Activated CD4-positive, alpha-beta T cell treated with anti-CD3 and anti-CD28 coated beads, Interleukin-2, Interleukin-4, amounts not matched to agents 100 ng/mL and 50 ng/mL, durations not matched to agents 16 hours and 8 hours (primary cell): Measurements from ENCODE around the gene EBF4.
"Not testable (repeated sequence)": the region's sequence is repeated elsewhere in the genome, so short reads cannot be mapped to it uniquely, and the experiment has no call there.

Experiments
- DNase-seq: peaks from one replicate; pipeline ENCODE4 v3.0.0-alpha.2; 2020; ENCODE audit warnings: low spot score

The EBF4 gene

DNA sequence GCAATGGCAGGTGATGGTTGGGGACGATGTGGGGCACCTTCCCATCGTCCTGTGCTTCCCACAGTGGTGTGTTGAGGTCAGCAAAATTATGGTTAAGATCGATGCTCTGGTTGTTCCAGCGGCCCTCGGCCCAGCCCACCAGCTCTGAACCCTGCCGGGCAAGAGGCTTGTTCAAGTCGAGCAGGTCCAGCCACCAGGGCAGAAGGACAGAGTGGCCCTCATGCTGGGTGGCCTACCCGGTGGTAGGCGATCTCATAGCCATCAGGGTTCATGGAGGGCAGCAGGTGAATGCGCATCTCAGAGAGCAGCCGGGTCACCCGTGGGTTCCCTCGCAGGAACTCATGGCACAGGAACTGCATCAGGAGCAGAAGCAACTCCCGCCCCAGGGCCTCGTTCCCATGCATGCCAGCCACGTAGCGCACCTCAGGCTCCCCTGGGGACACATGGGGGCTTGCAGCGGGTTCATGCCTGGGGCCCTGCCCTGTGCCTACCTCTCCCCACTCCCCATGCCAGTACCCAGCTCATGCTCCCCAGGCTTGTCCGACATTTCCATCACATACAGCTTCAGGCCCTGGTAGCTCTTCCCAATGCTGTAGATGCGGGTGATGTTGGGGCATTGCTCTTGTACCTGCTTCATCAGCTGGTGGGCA, 103.6 kb downstream of the EBF4 start:
- no peak for DNase-seq

DNA sequence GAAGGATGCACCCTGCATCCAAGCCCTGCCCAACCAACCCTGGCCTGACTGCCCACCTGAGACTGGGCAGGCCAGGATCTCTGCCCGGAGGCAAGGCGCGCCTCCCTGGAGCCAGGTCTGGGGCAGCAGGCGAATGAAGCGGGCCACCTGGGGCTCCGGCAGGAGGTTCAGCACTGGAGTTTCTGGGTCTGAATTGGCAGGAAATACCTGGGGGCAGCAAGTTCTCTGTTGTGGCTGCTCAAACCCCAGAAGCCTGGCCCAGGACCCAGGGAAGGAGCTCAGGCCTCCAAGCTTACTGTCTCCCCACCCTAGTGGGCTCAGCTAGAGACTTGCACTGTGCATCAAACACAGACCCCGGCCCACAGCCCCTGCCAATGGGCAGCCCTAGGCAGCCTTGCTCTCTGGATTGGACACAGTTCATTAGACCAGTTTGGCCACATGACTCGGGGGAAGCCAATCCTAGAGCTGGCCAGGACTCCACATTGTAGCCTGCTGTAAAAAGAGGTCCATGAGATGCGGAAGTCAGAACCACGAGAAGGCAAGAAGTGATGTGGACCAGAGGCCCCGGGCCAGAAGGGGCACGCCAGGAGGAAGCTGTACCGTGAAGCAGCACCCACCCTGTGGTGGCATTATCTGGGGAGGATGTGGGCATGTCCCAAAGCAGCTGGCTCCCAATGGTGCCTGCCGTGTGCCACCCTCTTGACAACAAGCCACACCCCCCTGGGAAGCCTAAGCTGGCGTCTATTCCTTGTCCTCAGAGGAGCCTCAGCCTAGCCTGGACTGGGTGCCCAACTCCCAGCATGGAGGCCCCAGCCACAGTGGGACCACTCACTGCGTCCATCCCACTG, 104.8 kb downstream of the EBF4 start:
- no peak for DNase-seq

- DNase-seq = no peak
Measured at GRCh38 chr20:2798095-2798805, 105.7 kb downstream of the EBF4 start.

DNA sequence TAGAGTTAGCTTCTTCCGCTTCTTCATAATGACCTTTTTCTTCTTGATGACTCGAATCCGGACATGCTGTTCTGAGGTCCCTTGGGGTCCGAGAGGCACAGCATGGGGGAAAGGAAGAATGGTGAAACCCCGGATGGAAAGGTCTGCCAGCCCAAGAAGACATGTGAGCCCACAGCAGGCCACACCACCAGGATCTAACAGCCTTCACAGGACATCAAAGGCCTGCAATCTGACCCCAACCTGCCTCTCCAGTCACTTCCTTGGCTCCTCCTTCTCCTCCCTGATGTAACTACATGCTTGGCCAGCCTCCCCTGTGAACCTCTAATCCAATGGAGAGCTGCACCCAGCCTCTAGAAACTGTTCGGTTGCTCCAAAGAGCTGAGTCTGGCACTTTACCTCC, 106.2 kb downstream of the EBF4 start:
- no peak for DNase-seq

DNA sequence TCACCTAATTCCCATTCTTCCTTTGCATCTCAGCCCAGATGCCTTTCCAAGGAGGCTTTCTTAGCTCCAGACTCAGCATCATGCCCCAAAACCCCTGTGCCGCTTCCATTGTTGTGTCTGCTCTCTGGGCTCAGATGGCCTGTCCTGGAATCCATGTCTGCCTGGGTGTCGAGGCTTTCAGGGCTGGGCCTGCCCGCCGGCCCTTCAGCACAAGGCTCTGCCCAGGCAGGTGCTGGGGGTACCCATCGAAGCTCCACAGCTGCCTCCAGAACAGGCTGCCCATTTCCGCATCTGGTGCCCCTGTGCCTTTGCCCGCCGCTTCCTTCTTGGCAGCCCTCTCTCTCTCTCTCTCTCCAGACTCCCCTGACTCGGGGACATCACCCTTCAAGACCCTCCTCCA, 106.7 kb downstream of the EBF4 start:
- DNase-seq = no peak

DNA sequence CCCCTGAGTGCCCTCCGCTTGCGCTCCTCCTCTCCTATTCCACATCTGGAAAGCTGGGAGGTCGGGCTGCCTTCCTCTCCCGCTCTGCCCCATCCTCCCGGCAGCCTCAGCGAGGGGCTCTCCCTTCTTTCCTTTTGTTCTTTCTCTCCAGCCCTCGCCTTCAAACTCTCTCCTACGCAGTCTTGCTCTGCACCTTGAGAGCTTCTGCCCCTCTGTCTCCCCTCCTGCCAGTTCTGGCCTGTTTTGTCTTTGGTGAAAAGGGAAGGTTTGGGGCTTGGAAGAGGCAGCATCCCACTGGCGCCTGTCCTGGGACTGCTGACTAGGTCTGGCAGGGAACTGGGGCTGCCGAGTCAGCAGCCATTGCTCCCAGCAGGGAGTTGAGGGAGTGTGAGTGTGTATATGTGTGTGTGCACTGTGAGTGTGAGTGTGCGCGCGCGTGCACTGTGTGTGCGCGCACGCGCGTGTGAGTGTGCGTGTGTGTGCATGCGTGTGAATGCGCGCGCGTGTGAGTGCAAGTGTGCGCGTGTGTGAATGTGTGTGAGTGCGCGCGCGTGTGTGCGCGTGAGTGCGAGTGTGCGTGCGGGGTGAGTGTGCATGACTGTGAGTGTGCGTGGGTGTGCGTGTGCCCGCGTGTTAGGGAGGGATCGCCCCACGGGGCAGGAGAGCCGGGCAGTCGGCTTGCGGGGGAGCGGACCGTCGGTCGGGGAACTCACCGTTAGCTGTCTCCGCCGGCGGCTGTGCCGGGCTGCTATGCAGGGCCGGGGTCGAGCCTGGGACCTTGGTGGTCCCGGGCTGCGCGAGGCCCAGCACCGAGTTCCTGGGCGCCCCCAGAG, 107.3 kb downstream of the EBF4 start:
- DNase-seq = no peak

- DNase-seq = no peak
Measured at GRCh38 chr20:2800521-2801285, 108.1 kb downstream of the EBF4 start, which contains the start of gene CPXM1. CPXM1 (minus strand) TSS chr20:2800627; CDS start chr20:2800572, 55 bp downstream.

GRCh38 chr20:2801286-2801728, 108.7 kb downstream of the EBF4 start:
- no peak for DNase-seq

GRCh38 chr20:2804041-2804828, 111.7 kb downstream of the EBF4 start:
- no peak for DNase-seq

GRCh38 chr20:2804852-2805688, 112.5 kb downstream of the EBF4 start:
- DNase-seq = no peak

- DNase-seq = no peak
Measured at GRCh38 chr20:2805689-2806350, 113.2 kb downstream of the EBF4 start.

GRCh38 chr20:2806351-2806701, 113.7 kb downstream of the EBF4 start:
- no peak for DNase-seq

DNA sequence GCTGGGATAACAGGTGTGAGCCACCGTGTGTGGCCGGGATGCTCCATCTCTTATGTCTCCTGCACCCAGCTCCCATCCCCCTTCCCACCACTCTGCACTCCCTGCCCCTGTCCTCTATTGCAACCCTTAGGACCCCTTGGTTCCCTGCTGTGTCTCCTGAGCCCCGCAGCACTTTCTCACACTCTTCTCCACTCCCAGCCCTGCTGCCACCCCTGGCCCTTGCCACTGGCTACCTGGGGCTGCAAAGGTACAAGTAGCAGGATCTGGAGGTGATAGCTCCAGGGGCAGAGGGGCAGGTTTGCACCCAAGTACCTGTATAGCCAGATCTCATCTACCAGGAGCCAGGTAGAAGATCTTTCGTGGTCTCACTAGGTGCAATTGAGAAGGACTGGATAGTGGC, 114.4 kb downstream of the EBF4 start:
- no peak for DNase-seq

DNA sequence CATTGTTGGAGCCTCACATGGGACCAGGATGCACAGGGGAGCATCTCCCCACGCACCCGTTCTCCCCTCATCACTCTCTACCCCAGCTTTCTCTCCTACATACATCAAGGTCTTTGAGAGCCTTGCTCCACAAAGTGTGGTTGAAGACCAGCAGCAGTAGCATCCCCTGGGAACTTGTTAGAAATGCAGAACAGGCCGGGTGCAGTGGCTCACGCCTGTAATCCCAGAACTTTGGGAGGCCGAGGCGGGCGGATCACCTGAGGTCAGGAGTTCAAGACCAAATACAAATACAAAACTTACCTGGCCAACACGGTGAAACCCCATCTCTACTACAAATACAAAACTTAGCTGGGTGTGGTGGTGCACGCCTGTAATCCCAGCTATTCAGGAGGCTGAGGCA, 115.3 kb downstream of the EBF4 start:
- not testable (repeated sequence) for DNase-seq

GRCh38 chr20:2809690-2810089, 117.1 kb downstream of the EBF4 start:
- no peak for DNase-seq
